ENCODE results near the gene AAK1. TPM values are rescaled to one million over a fixed set of nuclear protein-coding genes. Genes with fewer than 3 reads are reported as not detected.
A peak's percentile ranks its signal among the peaks of the same experiment; 100 is the strongest.

The AAK1 gene
- total RNA-seq, 2 donors from 2014 or later = 59.5 to 61.5 TPM

GRCh38 chr2:69525261-69525660, 118.3 kb downstream of the AAK1 start:
- DNase-seq = no peak
- ATAC-seq = no peak
- intact Hi-C loops (cut with DNase I, micrococcal nuclease) = no loop called here

GRCh38 chr2:69524799-69525198, 118.7 kb downstream of the AAK1 start:
- ATAC-seq = no peak
- no peak for DNase-seq
- intact Hi-C loops (cut with DNase I, micrococcal nuclease) = no loop called here

- ATAC-seq (no peak), DNase-seq (no peak)
- intact Hi-C loops (cut with DNase I, micrococcal nuclease) = no loop called here
These were observed 121.8 kb downstream of the AAK1 start for GRCh38 chr2:69521747-69522146.

DNA sequence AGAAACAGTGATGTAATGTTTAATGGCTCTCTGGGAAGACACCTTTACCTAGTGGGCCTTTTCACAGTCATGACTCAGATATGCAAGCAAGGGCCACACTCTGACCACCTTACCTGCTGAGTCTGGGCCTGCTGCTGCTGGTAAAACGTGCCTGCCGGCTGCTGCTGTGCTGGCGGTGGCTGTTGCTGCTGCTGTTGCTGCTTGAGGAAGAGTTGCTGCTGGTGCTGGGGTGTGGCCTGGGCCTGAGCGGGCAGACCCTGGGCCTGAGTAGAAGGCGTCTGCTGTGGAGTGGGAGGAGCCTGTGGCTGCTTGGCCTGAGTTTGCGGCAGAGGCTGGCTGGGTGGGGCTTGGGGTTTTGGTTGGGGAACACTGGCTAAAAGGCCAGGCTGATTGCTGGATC, 124.7 kb downstream of the AAK1 start:
- intact Hi-C loops (cut with DNase I, micrococcal nuclease) = no loop called here
- ATAC-seq (peak; percentile 98), DNase-seq (peak; percentile 70)

GRCh38 chr2:69517410-69517809, 126.1 kb downstream of the AAK1 start:
- intact Hi-C loops (cut with DNase I, micrococcal nuclease) = no loop called here
- ATAC-seq (no peak), DNase-seq (no peak)

DNA sequence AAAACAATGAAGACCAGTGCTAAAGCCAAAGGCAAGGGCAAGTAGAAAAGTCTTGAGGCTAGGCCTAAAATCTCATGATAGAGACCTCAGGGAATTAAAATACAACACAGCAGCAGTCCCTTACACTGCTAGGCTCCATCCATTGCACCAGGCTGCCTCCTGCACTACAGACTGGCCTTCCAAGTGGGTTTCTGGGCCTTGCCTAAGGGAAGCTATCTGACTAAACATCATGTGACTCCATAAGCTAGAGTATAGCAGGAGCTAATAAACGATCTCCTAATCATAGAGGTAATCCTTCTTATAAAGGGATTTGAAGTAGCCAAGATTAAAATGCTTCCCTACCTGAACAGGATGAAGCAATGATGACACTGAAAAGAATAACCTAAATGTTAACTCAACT, 128.7 kb downstream of the AAK1 start:
- DNase-seq (no peak), ATAC-seq (no peak)
- intact Hi-C loops (cut with DNase I, micrococcal nuclease) = no loop called here

GRCh38 chr2:69514406-69514805, 129.1 kb downstream of the AAK1 start:
- no peak for ATAC-seq
- DNase-seq = no peak
- intact Hi-C loops (cut with DNase I, micrococcal nuclease) = no loop called here

DNA sequence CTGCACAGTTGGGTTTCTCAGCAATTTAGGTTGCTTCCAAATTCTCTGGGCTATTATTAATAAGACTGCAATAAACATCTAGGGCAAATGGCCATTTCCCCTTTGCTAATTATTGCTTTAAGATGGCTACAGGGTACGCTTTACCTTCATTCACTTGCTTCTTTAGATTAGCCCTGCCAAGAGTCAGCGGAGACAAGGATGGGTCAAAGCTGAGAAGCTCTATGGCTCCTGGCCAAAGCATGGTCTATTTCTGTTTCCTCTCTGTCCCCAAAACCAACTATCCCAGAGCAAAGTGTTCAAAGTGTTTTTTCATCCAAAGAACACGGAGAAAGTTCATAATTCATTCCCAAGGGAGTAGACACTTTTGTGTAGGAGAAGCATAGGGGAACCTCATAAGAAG, 131.1 kb downstream of the AAK1 start:
- intact Hi-C loops (cut with DNase I, micrococcal nuclease) = no loop called here
- ATAC-seq = no peak
- DNase-seq = no peak

DNA sequence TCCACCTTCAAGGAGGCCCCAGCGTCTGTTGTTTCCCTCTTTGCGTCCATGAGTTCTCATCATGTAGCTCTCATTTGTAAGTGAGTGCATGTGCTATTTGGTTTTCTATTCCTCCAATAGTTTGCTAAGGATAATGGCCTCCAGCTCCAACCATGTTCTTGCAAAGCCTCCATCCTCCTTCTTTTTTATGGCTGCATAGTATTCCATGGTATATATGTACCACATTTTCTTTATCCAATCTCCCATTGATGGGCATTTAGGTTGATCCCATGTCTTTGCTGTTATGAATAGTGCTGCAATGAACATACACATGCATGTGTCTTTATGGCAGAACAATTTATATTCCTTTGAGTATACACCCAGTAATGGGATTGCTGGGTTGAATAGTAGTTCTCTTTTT, 133.3 kb downstream of the AAK1 start:
- intact Hi-C loops (cut with DNase I, micrococcal nuclease) = no loop called here
- DNase-seq (no peak), ATAC-seq (no peak)

DNA sequence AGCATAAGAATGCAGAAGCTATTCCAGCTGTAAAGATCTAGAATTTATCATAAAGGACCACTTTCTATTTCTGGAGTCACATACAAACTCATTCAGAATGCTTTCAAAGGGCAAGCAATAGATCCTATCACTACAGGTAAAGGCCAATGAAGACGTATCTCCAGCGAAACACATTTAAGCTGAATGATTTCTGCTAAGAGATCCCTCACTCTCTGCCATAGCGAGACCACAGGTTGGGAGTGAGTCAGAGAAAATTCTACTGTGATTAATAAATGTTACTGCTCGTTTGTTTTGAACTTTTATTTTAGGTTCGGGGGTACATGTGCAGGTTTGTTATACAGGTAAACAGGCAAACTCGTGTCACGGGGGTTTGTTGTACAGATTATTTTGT, 133.8 kb downstream of the AAK1 start:
- DNase-seq (no peak), ATAC-seq (no peak)
- intact Hi-C loops (cut with DNase I, micrococcal nuclease) = no loop called here

DNA sequence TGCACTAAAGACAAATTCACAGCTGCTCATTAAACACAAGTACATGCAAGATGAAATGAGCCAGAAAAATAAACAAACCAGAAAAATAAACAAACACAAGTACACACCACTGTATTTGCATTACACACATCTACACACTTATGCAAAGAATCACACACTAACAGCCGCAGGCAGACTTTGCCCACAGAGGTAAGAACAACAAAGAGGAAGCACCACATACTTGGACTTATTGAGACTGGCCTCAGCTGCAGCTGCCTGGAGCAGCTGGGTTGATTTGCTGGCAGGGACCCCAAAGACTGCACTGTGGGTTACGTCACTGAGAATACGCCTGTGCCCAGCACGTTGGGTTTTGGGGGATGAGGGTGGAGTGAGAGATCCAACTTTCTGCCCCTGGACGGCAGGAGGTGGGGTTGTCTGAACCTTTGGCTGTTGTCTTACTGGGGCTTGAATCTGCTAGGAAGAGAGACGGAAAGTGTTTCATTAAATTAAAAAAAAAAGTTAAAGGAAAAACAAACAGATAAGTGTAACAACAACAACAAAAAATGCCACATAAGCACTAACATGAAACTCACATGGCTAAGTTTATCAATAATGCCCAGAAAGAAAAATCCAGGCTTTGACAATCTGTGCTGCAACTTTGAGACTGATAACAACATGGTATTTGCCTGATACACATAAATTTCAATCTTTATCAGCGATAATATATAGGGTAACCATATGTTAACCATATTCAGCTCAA, 134.4 kb downstream of the AAK1 start:
- intact Hi-C loops (cut with DNase I, micrococcal nuclease) = no loop called here
- peak; percentile 96 for ATAC-seq
- DNase-seq = peak in 1 of 2 donors; percentile 32

- DNase-seq = no peak
- intact Hi-C loops (cut with DNase I, micrococcal nuclease) = no loop called here
- ATAC-seq = no peak
These were observed 137.8 kb downstream of the AAK1 start for GRCh38 chr2:69505710-69506109.

GRCh38 chr2:69501301-69501700, 142.2 kb downstream of the AAK1 start:
- no peak for DNase-seq
- intact Hi-C loops (cut with DNase I, micrococcal nuclease) = no loop called here
- no peak for ATAC-seq

DNA sequence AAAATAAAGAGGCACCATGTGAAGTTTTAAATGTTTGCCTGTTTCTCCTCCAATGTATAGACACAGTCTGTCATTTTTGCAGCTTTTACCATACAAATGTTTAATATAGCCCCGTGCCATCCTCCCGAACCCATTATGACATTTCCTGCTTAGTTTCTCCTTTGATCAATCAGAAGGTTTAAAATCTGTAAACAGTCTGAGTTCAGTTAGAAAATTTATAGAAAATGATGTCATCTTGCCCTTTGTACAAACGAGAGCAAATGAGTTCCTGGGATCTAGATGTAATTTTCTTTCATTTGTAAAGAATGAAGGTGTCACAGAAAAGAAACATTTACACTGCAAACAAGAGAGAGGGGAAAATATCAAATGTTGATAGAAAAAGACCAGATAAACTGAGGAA, 143.6 kb downstream of the AAK1 start:
- intact Hi-C loops (cut with DNase I, micrococcal nuclease) = no loop called here
- DNase-seq (no peak), ATAC-seq (peak; percentile 71)

GRCh38 chr2:69499242-69499641, 144.3 kb downstream of the AAK1 start:
- intact Hi-C loops (cut with DNase I, micrococcal nuclease) = no loop called here
- DNase-seq (no peak), ATAC-seq (peak; percentile 11)

DNA sequence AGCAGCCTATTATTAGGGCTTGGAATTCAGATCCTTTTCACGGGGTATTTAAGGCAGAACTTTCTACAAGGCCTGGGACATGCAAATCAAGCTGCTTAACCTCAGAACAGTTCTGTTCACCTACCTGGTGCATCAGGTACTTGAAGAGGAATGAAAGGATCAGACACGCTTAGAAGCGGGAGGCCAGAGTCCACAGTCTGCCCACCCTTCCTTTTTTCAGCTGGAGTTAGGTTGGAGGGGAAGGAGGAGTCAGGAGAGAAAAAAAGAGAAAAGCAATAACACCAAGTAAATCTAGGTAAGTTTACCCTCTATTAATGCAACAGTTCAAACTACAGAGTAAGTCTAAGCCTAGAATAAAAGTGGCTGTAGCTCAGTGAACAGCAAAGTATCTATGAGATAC, 147.7 kb downstream of the AAK1 start:
- ATAC-seq (no peak), DNase-seq (no peak)
- intact Hi-C loops (cut with DNase I, micrococcal nuclease) = no loop called here

DNA sequence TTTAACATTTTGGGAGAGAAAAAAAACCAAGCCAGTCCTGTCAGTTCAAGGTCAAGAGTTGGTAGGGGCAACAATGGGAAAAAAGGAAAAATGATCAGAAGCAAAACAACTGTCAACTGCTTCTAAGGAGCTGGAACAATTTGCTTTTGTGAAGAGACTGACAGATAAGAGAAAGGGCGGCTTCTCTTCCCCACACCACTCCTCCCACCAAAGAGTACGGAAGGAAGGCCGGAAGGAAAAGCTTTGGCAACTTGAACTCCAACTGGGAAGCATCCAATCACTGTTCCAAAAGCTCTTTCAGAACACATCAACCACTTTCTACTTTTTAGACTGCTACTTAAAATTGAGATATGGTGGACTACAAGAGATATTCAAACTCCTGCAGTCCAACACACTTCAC, 148.5 kb downstream of the AAK1 start:
- ATAC-seq (no peak), DNase-seq (no peak)
- intact Hi-C loops (cut with DNase I, micrococcal nuclease) = no loop called here

DNA sequence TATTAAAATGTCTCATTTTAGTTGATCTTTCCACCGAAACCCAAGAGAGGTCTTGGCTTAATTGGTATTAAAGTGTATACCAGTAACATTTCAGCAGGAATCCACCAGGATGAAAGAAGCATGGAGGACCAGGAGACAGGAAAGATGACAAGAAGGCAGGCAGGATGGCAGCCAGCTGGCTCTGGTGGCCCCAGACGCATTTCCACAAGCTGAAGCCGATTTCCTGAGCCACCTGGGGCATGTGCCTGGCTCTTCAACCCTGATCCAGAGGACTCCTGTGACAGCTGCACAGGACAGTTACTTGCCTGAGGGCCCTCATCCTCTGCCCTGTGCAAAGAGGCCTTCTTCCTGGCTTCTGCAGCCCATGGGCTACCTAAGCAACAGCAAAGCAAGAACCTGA, 149.4 kb downstream of the AAK1 start:
- intact Hi-C loops (cut with DNase I, micrococcal nuclease) = no loop called here
- DNase-seq = no peak
- no peak for ATAC-seq

- DNase-seq = peak; percentile 37 to 49
- ATAC-seq = peak; percentile 71
- intact Hi-C loops (cut with DNase I, micrococcal nuclease) = no loop called here
These were observed 150.3 kb downstream of the AAK1 start for GRCh38 chr2:69493268-69493667.

DNA sequence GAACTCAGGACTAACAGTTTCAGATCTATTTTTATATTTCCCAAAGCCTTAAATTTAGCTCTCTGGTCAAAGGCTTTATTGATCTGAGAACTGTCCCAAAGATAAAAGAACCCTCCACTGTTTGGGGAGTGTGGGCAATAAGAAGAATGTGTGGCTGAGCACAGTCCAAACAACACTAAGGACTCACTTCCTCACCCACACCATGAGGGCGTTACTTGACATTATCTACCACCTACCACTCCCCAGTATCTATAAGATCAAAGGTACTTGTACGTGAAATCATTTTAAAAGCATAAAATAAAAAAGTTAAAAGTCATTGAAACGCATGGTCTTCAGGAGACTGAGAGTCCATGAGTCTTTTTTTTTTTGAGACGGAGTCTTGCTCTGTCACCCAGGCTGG, 151.7 kb downstream of the AAK1 start:
- DNase-seq = no peak
- intact Hi-C loops (cut with DNase I, micrococcal nuclease) = no loop called here
- ATAC-seq = peak; percentile 76

DNA sequence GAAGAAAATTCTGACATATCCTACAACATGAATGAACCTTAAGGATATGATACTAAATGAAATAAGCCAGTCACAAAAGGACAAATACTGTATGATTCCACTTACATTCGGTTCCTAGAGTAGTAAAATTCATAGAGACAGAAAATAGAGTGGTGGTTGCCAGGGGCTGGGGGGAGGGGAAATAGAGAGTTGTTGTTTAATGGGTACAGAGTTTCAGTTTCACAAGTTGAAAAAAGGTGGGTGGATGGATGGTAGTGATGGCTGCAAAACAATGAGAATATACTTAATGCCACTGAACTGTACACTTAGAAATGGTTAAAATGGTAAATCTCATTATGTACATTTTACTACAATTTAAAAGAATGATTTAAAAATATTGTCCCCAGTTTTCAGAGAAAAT, 153.1 kb downstream of the AAK1 start:
- ATAC-seq (no peak), DNase-seq (no peak)
- intact Hi-C loops (cut with DNase I, micrococcal nuclease) = no loop called here

Data from left colon (tissue), 2 donors.